Nephron progenitor cell (in vitro differentiated cells): ENCODE results near the gene PHF5A.

Source experiments
- DNase-seq: peaks from one replicate; pipeline ENCODE4 v3.0.0; 2021
- H3K27ac Mint-ChIP-seq: 2 replicates; pipeline ENCODE4 v1.8.0; 2021; ENCODE audit warnings: mild to moderate bottlenecking, moderate library complexity, mixed read lengths
- H3K27me3 Mint-ChIP-seq: 2 replicates; pipeline ENCODE4 v1.8.0; 2021; ENCODE audit warnings: mild to moderate bottlenecking, low read depth, mixed read lengths; ENCODE audit not compliant: poor library complexity
- H3K36me3 Mint-ChIP-seq: 2 replicates; pipeline ENCODE4 v1.8.0; 2021; ENCODE audit warnings: low read depth, mixed read lengths
- H3K4me1 Mint-ChIP-seq: 2 replicates; pipeline ENCODE4 v1.8.0; 2021; ENCODE audit warnings: mixed read lengths
- H3K4me3 Mint-ChIP-seq: 2 replicates; pipeline ENCODE4 v1.8.0; 2021; ENCODE audit warnings: mild to moderate bottlenecking, moderate library complexity, mixed read lengths
- H3K9me3 Mint-ChIP-seq: 2 replicates; pipeline ENCODE4 v1.8.0; 2021; ENCODE audit warnings: mild to moderate bottlenecking, moderate library complexity, mixed read lengths
- CTCF ChIP-seq: fragments of 200-600 bp; sonication (generic); IDR thresholded peaks from 2 replicates; pipeline ENCODE4 v1.5.0; 2021; ENCODE audit warnings: antibody characterized with exemption

Gene PHF5A

GRCh38 chr22:41468381-41469217 lies at the start of gene PHF5A, which contains the start of gene ACO2:
Gene PHF5A, minus strand, starts transcription at chr22:41468692. Its CDS starts 39 bp downstream, at chr22:41468653.
Gene ACO2, plus strand, starts transcription at chr22:41469117. Its CDS starts 30 bp downstream, at chr22:41469147.
- Mint-ChIP-seq H3K27me3 (no peaks in the 10 kb centered on the region), H3K36me3 (peaks cover 34% of the 10 kb centered on the region), H3K4me1 (peaks cover 35% of the 10 kb centered on the region), H3K27ac (peak within 1 kb of the TSS; percentile 100), H3K4me3 (peak within 1 kb of the TSS; percentile 93), H3K9me3 (no peaks in the 10 kb centered on the region)
- no peak for TF ChIP-seq CTCF
- DNase-seq = peak; percentile 97

- Mint-ChIP-seq H3K27ac (no peak overlapping the region), H3K4me1 (peaks cover 12% of the 10 kb centered on the region), H3K9me3 (no peaks in the 10 kb centered on the region), H3K27me3 (no peaks in the 10 kb centered on the region), H3K4me3 (no peak overlapping the region), H3K36me3 (peaks cover 9% of the 10 kb centered on the region)
- DNase-seq = no peak
- TF ChIP-seq CTCF = no peak
These were observed 49.5 kb upstream of the PHF5A start for GRCh38 chr22:41518048-41518347.

- no peak overlapping the region for H3K4me3 Mint-ChIP-seq
- H3K36me3 Mint-ChIP-seq = peaks cover 13% of the 10 kb centered on the region
- H3K27ac Mint-ChIP-seq = no peak overlapping the region
- H3K9me3 Mint-ChIP-seq = no peaks in the 10 kb centered on the region
- TF ChIP-seq CTCF = peak; percentile 89
- H3K4me1 Mint-ChIP-seq = peaks cover 18% of the 10 kb centered on the region
- DNase-seq = peak; percentile 82
- no peaks in the 10 kb centered on the region for H3K27me3 Mint-ChIP-seq
These were observed 48.9 kb upstream of the PHF5A start for GRCh38 chr22:41517172-41518047.

- H3K4me3 Mint-ChIP-seq = no peak overlapping the region
- H3K27me3 Mint-ChIP-seq = no peaks in the 10 kb centered on the region
- no peak overlapping the region for H3K27ac Mint-ChIP-seq
- no peaks in the 10 kb centered on the region for H3K9me3 Mint-ChIP-seq
- no peak for DNase-seq
- TF ChIP-seq CTCF = no peak
- peaks cover 19% of the 10 kb centered on the region for H3K36me3 Mint-ChIP-seq
- H3K4me1 Mint-ChIP-seq = peaks cover 27% of the 10 kb centered on the region
These were observed 48.0 kb upstream of the PHF5A start for GRCh38 chr22:41516462-41516861.

- Mint-ChIP-seq H3K4me3 (peak overlapping the region; percentile 67), H3K9me3 (no peaks in the 10 kb centered on the region), H3K27ac (peak overlapping the region; percentile 96), H3K27me3 (no peaks in the 10 kb centered on the region), H3K36me3 (peaks cover 26% of the 10 kb centered on the region), H3K4me1 (peaks cover 43% of the 10 kb centered on the region)
- no peak for DNase-seq
- no peak for TF ChIP-seq CTCF
These were observed 44.9 kb upstream of the PHF5A start for GRCh38 chr22:41513391-41513790.
